ENCODE results near the gene OR5A1.
"Not testable (repeated sequence)": the region's sequence is repeated elsewhere in the genome, so short reads cannot be mapped to it uniquely, and the experiment has no call there.

Gene OR5A1

DNA sequence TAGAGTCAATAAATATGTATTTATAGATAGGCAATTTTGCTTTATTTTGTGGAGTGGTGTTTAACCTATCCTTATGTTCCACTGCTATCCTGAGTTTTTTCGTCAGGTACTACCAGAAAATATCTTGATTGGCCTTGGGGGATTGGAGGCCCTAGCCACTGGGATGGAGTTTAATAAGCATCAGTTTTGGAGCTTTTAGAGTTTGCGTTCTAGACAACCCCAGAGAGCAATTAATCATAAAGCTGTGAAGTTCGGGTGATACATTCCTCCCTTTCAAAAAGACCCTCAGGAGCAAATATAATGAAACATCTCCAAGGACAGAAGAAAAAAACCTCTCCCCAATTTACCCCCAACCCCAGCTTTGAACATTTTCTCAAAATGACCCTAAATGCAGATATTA lies at the start of gene OR5A1:
TSS of gene OR5A1 (plus strand) at position 301 of the 400 bp plus-strand sequence. CDS start 6,700 bp downstream, outside the sequence.
- no peak for DNase-seq

GRCh38 chr11:59394186-59394585 lies 42.1 kb upstream of the OR5A1 start:
- no peak for DNase-seq

- no peak for DNase-seq
These were observed 35.6 kb upstream of the OR5A1 start for GRCh38 chr11:59400461-59401261.

- DNase-seq, result no peak
These were observed 35.1 kb upstream of the OR5A1 start for GRCh38 chr11:59401262-59401552.

DNA sequence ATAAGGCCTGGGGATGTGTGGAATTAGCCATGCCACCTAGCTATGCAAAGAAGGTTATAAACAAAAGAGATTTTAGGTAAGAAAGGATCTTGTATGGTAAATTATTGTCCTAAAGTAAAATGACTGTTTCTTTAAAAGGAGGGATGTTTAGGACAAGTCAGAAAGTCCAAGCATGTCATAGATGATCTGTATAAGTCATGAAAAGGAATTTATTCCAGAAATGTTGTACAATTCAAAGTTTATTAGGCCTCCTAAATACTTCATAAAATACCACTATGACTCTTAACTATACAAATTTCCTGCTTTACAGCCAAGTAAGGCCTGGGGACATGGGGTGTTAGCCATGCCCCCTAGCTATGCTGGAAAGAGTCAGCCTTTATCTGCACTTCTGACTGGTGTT lies 32.7 kb upstream of the OR5A1 start:
- no peak for DNase-seq

DNA sequence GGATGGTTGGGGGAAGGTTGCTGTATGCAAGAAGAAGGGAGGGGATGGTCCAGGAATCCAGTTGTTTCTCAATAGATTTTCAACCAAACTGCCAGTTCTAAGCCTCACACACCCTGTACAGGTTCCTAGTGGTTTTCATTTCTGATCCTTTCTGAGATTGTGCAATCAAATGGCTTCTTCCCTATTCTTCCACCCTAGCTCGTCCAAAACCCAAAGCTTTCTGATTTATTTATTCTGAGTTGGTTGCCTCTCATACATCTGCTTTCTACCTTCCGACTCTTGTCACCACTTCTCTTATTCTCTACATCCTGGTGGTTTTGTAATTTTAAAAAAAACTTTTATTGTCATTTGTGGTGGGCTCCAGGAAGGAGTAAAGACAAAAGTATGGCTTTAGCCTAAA lies 22.6 kb upstream of the OR5A1 start:
- DNase-seq, result no peak

DNA sequence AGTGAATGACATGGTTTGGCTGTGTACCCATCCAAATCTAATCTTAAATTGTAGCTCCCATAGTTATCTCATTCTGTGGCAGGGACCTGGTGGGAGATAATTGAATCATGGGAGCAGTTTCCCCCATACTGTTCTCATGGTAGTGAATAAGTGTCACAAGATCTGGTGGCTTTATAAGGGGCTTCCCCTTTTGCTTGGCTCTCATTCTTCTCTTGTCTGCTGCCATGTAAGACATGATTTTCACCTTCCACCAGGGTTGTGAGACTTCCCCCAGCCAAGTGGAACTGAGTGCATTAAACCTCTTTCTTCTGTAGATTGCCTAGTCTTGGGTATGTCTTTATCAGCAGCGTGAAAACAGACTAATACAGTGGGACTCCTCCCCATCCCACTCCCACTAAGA lies 21.2 kb upstream of the OR5A1 start:
- no peak for DNase-seq

- no peak for DNase-seq
These were observed 19.7 kb upstream of the OR5A1 start for GRCh38 chr11:59416613-59417012.

GRCh38 chr11:59417023-59417422 lies 19.2 kb upstream of the OR5A1 start:
- no peak for DNase-seq

DNA sequence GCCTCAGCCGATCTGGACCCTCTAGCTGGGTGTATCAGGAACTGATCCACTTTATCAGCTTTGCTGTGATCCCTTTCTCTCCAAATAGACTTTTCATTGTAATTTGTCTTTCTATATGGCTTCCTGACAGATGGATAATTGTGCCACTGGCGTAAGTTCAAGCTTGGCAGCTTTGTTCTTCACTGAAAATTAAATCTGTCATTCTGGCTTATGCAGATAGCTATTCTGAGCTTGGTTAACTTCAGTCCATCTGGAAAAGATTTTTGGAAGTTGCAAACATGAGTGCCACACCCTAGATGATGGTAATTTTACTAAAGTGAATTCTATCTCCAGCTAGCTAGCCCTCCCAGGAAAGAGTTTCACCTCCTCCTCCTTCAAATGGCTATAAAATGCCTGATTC lies 18.1 kb upstream of the OR5A1 start:
- no peak for DNase-seq

DNA sequence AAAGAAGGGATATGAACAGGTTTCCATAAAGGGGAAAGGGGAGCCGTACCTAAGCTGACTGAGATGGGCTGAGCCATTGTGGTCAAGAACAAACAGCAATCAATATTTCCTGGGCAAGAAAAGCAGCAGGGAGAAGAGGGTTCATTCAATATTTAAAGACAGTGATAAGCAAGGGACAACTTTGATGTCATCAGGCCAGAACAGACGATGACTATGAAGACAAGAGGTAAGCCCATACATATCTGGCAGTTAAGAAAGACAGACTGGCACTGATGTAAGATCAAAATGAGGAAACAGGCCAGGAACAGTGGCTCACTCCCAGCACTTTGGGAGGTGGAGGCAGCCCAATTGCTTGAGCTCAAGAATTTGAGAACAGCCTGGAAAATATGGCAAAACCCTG lies 12.4 kb upstream of the OR5A1 start:
- no peak for DNase-seq

- DNase-seq, result no peak
These were observed 11.1 kb upstream of the OR5A1 start for GRCh38 chr11:59425131-59425530.

DNA sequence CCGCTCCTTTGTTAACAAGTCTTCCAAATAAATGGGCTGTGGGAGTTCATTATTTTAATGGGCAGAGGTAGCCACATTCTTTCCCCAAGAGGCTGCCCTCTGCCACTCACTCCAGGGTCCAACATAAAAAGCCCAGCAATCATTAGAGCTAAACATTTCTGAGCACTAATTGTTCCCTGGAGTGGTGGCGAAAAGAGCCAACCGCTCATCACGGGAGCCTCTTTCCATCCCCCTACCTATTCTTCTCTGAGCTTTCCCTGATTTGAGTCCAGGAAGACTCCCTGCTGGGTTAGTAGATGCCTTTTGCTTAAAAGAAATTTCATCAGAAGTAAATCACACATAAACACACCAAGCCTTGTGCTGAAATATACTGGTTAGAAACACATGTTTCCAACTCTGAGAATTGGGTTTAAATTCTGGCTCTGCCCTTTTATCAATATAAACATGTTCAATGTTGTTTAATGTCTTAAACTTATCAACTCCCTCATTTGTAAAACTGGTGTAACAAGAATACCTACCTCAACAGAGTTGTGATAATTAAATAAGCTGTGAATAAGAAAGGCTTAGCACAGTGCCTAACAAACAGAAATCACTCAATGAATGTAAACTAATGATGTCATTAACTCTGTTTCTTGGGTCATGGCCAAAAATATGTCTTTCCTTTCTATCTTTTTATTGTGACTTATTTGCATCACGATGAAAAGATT lies 9.8 kb upstream of the OR5A1 start, which contains the start of gene OR5A2:
TSS of gene OR5A2 (minus strand) at position 53 of the 707 bp plus-strand sequence. CDS start 3,460 bp downstream, outside the sequence.
- peak; percentile 1 for DNase-seq

GRCh38 chr11:59427068-59427382 lies 9.2 kb upstream of the OR5A1 start:
- DNase-seq, result no peak

- DNase-seq, result peak; percentile 36
These were observed 6.2 kb upstream of the OR5A1 start for GRCh38 chr11:59429924-59430516.

DNA sequence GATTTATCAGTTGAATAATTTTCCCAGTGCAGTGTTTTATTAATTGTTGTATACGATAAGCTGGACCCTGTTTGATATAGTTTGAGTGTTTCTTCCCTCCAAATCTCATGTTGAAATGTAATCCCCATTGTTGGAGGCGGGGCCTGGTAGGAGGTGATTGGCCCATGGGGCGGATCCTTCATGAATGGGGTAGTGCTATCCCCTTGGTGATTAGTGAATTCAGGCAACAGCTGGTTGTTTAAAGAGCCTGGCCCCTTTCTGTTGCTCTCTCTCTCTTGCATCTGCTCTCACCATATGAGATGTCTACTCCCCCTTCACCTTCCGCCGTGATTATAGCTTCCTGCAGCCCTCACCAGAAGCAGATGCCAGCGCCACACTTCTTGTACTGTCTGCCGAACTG lies 1.5 kb downstream of the OR5A1 start:
- DNase-seq, result no peak

DNA sequence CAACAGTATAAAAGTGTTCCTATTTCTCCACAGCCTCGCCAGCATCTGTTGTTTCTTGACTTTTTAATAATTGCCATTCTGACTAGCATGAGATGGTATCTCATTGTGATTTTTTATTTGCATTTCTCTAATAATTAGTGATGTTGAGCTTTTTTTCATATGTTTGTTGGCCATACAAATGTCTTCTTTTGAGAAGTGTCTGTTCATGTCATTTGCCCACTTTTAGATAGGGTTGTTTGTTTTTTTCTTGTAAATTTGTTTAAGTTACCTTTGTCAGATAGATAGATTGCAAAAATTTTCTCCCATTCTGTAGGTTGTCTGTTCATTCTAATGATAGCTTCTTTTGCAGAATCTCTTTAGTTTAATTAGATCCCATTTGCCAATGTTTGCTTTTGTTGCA lies 9.4 kb downstream of the OR5A1 start:
- not testable (repeated sequence) for DNase-seq

DNA sequence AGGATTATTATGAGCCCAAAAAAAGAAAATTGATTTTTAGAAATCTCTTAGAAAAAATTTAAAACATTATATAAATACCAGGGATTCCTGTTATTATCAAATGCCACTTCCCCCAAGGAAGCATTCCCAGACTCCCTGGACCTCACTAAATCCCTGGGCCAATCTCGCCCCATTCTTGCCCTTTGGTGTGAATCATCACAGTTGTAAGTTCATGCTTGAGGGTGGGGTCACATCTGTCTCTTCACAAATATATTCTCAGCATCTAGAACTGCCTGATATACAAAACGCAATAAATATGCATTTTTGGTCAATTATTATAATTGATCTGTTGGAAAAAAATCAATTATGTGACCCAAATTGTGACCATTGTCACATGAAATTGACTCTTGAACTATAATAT lies 12.2 kb downstream of the OR5A1 start:
- no peak for DNase-seq

GRCh38 chr11:59456661-59457060 lies 20.4 kb downstream of the OR5A1 start, which contains the start of gene OR4D6:
OR4D6 (plus strand) TSS chr11:59456961; CDS start chr11:59456961, 0 bp downstream.
- no peak for DNase-seq

DNA sequence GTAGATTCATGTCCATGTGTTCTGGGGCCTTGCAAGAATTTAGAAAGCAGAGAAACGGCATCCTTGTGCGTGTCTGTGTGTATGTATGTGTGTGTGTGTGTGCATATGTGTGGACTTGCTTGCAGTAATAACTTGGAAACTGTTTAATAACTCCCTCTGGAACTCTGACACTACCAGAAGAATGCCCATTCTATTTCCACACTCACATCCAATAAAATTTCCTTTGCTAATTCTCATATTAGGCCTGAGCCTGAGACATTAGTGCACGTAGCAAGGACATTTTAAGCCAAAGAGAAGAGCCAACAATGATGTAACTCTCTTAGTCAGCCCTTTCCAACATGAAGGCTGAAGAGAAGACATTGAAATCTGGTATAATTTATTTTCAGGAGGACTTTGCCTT lies 23.6 kb downstream of the OR5A1 start:
- no peak for DNase-seq

GRCh38 chr11:59463190-59463641 lies 26.9 kb downstream of the OR5A1 start:
- no peak for DNase-seq

DNA sequence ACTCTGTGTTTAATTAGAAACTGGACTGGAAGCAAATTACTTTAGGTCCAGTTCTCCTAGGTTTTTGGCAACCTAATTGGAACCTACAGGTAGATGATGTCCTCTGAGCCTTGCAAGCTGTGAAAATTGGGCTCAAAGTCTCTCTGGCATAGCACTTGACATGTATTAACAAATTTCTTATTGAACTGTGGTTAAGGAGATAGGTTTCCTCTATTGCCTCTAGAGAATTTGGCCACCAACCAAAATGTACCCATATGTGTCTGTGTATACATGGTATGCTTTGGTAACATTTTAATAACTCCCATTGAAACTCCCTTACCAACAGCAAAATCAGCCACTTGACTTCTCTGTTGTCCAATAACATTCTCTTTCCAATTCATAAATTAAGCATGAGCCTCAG lies 36.7 kb downstream of the OR5A1 start, which contains the start of gene OR4D10:
TSS of gene OR4D10 (plus strand) at position 301 of the 400 bp plus-strand sequence. CDS start 4,115 bp downstream, outside the sequence.
- no peak for DNase-seq

DNA sequence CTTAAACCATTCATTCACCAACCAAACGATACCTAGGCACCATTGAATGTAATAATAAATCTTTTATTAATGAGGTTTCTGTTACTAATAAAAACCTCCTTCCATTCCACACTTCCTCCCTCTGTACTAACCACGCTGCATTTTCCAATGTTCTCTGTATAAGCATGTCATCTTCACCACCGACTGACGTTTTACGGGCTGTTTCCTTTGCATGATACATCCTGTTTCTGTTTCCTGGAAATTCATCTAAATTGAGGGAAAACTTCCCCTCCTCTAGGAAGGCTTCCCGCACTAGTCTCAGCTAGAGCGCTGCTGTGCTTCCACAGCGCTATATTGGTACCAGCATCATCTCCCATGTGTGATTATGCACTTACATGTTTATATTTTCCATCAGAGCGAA lies 38.9 kb downstream of the OR5A1 start:
- DNase-seq, result no peak

GRCh38 chr11:59479906-59480305 lies 43.6 kb downstream of the OR5A1 start:
- no peak for DNase-seq

All from fibroblast of upper back skin (primary cell).